ENCODE measurements around the gene HS6ST1.

GRCh38 chr2:128273469-128274081 lies 45.1 kb downstream of the HS6ST1 start:
- TF ChIP-seq, protein P1, sequence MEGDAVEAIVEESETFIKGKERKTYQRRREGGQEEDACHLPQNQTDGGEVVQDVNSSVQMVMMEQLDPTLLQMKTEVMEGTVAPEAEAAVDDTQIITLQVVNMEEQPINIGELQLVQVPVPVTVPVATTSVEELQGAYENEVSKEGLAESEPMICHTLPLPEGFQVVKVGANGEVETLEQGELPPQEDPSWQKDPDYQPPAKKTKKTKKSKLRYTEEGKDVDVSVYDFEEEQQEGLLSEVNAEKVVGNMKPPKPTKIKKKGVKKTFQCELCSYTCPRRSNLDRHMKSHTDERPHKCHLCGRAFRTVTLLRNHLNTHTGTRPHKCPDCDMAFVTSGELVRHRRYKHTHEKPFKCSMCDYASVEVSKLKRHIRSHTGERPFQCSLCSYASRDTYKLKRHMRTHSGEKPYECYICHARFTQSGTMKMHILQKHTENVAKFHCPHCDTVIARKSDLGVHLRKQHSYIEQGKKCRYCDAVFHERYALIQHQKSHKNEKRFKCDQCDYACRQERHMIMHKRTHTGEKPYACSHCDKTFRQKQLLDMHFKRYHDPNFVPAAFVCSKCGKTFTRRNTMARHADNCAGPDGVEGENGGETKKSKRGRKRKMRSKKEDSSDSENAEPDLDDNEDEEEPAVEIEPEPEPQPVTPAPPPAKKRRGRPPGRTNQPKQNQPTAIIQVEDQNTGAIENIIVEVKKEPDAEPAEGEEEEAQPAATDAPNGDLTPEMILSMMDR (IDR thresholded peaks at IDR 0.05): no peak
- TF ChIP-seq POLR2A (IDR thresholded peaks at IDR 0.05): no peak

All from testis (tissue), 2 donors.